ENCODE results near the gene C4BPA. TPM values are rescaled to one million over a fixed set of nuclear protein-coding genes. Genes with fewer than 3 reads are reported as not detected.
A peak's percentile ranks its signal among the peaks of the same experiment; 100 is the strongest.

The C4BPA gene
- total RNA-seq, 1 donor from 2014 or later, result not detected

DNA sequence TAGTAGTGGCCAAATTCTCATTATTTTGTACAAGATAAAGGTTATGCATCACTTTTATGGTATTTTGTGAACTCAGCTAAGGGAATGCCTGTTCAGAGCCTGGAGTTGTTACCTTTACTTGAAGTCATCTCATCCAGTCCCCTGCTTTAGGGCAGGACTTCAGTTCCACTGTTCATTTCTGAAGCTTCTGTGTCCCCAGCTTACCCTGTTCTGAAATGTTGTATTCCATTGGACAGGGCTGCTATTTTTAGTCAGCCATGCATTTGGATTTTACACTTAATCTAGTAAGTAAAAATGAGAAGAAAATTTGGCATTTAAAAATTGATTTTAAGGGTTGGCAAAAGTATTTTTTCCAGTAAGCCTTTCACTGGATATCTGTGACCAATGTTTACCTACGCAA is 27.0 kb upstream of the C4BPA start:
- no peak for DNase-seq (ENCODE audit: low read depth in 2 of 2)

DNA sequence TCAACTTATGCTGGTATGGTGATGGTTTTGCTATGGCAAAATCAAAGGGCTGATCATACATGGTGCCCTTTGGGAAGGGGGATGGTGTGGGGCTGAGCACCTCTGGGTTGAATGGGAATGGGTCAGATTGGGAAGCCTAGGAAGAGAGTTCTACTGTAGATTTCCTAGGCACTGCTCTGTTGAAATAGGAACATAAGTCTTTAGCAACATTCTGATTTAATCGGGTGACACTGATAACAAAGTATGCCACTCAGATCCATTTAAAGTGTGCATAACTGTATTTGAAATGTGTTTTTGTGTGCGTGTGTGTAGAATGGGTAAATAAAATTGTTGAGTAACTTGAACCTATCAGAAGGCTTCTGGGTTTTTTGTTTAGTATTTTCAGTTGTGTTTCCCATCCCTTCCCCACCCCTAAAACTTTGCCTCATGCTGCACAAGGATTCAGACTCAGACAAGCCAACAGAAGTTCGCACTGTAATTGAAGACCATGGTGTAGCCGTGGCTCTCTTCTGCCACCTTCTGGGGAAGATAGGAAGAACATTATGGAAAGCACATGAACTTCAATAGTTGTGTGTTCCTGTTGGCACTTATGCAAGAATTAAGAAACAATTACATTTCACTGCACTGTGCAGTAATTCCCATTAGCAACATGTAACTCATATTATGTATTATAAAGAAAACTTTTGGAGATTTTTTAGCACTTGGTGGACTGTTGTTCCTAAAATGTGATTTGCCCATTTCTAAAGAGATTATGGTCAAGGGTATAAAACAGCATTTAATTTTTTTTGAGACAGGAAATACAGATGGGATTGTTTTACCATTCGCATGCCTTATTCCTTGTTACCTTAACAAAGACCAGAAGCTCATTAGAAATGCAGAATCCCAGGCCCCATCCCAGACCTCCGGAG is 26.3 kb upstream of the C4BPA start:
- peak; percentile 74 to 78 for DNase-seq (ENCODE audit: low read depth in 2 of 2)

DNA sequence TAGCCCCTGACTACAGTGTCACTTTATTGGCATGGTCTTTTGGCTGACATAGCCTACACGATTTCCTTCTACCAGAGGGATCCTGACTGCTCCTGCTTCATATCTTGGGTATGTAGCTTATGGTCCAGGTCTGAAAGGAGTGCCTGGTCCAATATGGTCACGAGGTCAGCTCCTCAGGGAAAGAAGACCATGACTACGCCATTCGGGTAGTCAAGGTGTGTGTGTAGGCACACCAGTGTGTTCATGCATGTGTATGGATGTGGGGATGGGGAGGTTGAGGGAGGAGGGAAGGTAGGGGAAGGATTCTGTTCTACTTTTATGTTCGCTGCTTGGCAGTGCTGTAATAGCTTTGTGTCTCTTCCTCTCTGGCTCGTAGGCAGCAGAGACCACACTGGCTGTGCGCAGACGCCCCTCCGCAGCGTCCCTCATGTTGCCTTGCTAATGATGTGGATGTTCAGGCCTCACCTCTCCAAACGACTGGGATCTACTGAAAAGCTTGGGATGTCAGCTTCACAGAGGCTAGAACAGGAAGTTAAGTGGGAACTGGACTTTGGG is 25.4 kb upstream of the C4BPA start:
- DNase-seq (ENCODE audit: low read depth in 2 of 2), result no peak

DNA sequence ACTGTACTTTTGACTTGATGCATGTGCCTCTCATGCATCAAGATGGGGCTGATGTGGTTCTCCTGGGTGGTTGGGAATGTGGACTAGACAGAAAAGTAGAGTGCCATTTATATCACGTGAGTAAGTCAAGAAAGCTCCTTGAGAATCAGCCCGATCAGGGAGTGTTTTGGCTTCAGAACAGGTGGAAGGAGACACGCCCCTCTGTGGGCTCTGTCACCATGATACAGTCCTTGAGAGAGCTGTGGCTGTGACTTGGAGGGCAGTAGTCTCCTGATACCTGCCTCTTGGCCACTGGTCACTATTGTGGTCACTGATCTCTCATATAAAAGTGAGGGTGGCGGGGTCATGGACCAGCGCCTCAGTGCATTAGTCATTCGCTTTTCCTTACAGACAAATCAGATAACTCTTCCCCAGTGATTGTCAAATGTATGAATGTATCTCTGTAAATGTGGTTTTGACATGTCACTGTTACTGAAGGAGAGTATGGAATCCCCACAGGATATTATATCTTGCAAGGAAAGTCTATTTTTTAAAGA is 24.3 kb upstream of the C4BPA start:
- DNase-seq (ENCODE audit: low read depth in 2 of 2), result no peak

DNA sequence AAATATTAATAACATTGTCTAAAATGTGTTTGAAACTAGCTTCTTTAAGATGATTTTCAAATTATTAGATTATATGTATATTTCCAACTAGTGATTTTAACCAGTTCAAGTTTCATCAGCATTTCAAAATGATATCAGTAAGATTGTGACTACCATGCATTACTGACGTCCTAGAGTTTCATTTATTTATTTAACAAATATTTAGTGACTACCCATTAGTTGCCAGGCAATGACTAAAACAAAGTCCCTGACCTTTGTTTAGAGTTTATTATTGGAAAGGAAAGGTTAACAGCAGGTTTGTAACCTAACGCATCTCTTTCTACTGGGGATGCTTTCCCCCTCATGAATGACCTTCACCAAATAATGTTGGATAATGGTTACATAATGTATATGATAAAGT is 22.9 kb upstream of the C4BPA start:
- DNase-seq (ENCODE audit: low read depth in 2 of 2), result no peak

DNA sequence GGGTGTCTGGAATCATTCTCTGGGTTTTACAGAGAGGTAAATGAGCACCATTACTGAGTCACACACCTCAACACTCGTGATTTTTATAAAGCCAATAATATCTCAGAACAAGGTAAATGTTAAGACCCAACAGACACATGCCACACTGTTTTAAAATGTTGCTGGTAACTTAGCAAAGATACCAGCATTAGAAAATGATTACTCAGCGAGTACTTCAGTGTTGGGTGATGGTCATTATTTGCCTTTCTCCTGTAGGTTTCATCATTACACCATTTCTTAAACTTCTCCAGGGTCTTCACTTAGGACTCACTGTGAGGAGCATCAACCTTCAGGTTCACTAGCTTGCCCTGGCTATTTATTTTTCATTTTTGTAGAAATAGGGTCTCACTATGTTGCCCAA is 22.2 kb upstream of the C4BPA start:
- DNase-seq (ENCODE audit: low read depth in 2 of 2), result no peak

DNA sequence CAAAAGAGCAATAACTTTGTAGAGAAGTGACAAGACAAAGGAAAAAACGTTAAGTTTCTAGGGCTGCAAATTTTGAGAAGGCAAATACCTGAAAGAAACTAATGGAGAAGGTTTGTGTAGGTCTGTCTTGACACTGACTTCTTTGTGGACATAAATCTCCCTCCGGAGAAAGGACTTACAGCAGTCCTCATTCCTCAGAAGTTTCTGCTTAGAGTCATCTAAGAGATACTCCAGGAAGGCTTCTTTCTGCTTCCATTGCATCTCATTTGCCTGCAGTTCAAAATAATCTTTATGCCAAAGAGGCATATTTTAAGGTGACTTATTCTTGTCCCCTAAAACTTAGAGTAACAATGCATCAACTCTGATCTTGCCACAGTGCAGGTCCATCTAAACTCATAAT is 19.8 kb upstream of the C4BPA start:
- DNase-seq (ENCODE audit: low read depth in 2 of 2), result no peak

DNA sequence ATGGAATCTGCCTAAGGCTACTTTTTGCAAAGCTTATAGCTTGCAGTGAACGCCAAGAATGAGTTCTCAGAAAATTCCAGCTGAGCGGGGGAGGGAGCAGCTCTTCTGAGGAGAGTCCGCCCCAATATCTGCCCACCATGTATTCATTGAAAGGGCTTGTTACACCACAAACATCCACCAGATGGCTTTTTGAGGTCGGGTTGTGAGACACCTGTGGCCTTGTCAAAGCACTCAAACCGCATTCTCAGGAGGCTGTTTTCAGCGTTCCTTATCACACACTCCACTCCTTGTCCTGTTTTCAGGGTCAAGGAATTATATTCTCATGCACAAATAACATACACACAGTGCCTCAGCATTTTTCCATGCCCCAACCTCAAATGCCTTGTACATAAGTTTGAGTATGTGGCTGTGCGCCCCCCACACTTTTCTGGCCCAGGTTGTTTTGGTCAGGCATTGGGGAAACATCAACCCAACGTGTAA is 19.3 kb upstream of the C4BPA start:
- DNase-seq (ENCODE audit: low read depth in 2 of 2), result peak; percentile 67 to 74

DNA sequence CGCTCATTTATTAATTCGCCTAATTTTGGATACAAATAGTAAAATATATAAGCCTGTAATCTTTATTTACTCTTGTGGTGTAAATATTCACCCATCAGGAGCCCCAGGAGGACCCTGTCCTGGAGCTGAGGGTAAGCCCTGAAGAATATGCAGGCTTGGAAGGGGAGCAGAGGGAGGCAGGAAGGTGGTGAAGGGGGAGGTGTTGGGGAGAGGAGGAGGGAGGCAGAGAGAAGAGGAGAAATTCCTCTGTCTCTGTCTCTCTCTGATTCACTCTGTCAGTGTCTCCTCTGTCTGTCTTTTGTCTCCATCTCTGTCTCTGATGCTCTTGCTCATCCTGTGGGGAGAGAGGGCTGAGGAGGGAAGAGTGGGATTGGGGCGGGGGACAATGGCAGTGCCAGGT is 18.1 kb upstream of the C4BPA start:
- DNase-seq (ENCODE audit: low read depth in 2 of 2), result no peak

DNA sequence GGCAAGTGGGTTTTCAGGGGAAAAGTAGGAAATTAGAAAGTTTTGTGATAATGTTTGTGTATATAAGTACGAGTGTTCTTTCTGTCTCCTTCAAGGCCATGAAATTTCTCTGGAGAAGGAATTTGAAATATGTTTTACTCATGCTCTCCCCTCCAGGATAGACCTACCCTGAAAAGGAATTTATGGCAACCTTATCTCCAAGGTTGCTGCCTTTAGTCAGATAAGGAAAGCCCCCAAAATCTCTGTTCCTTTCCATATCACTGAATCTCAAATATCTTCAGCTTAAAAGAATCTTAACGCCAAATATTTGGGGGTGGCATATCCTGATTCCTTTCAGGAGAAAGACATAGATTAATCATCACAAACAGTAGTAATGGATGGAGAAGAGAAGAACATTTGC is 15.9 kb upstream of the C4BPA start:
- no peak for DNase-seq (ENCODE audit: low read depth in 2 of 2)

DNA sequence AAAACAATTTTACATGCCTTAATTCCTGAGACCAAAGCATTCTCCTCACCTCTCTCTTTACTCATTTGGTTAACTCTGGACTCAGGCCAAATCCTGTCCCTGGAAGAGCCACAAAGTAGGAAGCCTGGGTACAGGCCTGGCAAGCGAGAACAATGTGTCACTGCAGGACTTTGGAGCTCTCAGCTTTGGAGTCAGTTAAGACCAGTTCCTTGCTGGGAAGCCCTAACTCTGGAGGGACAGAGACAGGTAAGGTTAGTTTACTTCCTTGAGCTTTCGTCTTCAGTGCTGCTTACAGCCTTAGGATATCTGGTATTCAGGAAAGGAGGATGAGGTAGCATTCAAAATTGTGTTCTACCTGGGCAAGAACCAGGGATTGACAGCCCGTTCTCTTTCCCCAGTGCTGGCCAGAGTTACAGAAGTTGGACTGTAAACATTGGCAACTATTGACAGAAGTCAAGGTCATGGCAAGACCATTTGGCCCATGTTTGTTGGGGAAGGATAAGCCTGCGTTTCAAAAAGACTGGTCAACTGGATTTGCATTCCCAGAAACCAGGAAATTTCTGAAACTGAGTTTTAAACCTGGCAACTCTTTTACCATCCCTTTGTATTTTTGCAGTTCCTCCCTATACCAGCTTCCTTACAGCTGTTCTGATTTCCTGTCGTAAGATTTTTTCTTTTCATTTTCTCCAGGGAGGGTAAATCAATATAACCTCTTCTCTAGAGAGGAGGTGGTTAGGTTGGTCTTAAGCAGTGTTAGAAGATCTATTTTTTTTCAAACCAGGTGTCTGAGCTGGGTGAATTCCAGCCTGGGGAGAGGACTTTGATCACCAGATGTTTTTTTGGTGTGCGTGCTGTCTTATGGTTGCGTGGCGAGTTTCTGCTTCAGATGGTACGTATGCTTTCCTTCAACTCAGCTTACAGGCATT is 15.1 kb upstream of the C4BPA start, which contains the start of gene C4BPB:
Gene C4BPB (plus strand): TSS at position 160 of the 926 bp plus-strand sequence. CDS start 672 bp downstream, at position 832.
- DNase-seq (ENCODE audit: low read depth in 2 of 2), result peak; percentile 6 to 18

DNA sequence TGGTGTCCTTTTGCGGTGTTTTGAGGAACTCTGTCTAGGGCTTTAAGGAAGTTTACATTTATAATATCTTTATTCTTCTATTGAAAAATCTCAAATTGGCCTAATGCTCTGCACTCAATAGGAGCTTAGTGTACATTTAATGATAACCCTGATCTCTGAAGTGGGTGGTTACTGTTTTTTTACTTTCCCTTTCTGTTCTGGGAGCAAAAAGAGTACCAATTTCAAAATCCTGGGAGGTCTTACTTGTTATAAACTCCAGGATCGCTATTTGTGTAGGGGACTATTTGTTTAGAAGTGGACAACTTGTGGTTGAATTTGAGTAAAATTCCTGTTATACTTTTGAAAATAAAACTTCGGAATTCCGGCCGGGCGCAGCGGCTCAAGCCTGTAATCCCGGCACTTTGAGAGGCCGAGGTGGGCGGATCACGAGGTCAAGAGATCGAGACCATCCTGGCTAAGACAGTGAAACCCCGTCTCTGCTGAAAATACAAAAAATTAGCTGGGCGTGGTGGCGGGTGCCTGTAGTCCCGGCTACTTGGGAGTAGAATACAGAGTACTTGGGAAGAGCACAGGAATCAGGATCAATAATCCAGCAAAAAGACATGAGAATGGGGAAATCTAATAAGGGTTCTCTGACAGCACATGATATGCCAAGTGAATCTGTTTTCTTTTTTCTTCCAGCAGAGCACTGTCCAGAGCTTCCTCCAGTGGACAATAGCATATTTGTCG is 14.2 kb upstream of the C4BPA start:
- DNase-seq (ENCODE audit: low read depth in 2 of 2), result no peak

DNA sequence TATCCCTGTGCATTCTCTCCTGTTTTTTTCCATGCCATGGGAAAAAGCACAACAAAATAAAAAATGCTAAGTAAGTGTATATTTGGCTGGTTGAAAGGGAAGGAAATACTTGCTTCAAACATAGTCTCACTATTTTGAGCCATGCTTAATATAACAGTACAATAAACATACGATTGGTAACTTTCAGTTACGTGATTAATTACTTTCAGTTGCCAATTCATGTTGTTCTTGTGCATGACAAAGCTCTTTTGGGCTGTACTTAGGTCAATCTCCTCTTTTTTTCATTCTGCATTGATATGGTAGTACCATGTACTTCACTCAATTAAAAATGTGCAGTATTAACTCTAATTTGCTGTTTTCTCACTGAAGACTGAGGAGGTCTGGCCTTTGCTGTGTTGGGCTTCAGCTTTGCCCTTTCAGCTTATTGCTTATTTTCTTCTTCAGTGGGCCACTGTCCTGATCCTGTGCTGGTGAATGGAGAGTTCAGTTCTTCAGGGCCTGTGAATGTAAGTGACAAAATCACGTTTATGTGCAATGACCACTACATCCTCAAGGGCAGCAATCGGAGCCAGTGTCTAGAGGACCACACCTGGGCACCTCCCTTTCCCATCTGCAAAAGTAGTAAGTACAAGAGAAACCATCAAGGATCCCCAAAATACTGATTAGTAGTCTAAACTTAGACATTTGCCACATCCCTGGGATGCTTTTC is 12.7 kb upstream of the C4BPA start:
- peak in 1 of 2 donors; percentile 8 for DNase-seq (ENCODE audit: low read depth in 2 of 2)

DNA sequence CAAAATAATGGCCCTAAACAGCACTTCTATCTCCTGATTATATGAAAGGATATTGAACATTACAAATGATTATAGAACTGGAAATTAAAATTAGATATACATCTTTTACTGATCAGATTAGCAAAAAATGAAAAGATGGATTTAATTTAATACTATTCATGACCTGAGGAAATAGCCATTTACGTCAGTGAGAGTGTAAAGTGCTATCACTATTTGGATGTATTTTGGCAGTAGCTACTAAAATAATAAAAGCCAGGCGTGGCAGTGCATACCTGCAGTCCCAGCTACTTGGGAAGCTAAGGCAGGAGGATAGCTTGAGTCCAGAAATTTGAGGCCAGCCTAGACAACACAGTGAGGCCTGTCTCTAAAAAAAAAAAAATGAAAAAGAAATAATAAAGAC is 10.1 kb upstream of the C4BPA start:
- DNase-seq (ENCODE audit: low read depth in 2 of 2), result no peak

DNA sequence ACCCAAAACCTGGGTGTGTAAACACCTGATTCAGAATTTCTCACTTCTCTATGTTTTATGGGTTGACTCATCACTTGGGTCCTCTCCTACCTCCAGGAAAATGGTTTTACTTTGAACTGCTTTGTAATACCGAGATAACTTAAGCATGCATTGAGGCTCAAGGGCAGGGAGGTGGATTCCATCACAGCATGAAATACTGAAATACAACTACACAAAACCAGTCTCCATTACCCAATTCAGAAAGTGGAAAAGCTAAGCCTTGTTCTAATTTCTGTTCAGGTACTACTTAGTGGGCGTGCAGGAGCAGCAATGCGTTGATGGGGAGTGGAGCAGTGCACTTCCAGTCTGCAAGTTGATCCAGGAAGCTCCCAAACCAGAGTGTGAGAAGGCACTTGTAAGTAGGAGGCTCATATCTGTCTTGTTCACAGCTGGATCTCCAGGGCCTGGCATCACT is 6.1 kb upstream of the C4BPA start:
- DNase-seq (ENCODE audit: low read depth in 2 of 2), result no peak

DNA sequence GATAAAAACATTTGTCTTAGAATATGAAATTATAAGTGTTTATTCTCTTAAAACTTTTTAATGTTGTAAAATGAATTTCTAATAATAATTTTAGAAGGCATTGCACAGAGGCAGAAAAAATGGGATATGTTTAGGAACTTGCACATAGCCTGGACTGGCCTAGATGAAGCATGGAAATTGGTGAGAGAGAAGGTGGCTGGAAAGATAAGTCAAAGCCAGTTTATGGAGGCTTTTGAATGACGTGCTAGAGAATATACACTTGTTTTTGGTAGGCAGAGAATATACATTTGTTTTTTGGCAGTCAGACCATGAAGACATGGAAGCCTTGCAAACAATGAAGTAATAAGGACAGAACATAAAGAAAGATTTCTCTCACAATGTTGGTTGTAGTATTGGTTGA is 2.3 kb upstream of the C4BPA start:
- no peak for DNase-seq (ENCODE audit: low read depth in 2 of 2)

DNA sequence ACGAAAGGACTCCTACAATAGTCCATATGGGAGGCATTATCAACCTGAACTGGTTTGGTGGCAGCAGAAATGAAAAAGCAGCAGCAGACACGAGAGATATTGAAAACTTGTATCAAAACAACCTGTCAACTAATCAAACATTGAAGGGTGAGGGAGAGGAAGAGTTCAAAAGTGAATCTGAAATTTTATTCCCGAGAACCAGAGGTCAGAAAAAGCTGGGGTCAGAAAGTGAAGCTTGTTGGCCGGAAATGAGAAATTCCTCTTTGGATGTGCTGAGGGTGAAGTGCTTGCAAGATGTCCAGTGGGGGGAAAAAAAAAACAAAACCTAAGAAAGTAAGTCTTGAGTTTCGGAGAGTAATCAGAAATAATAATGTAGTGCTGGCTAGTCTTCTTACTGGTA is 1.9 kb upstream of the C4BPA start:
- peak in 1 of 2 donors; percentile 13 for DNase-seq (ENCODE audit: low read depth in 2 of 2)

DNA sequence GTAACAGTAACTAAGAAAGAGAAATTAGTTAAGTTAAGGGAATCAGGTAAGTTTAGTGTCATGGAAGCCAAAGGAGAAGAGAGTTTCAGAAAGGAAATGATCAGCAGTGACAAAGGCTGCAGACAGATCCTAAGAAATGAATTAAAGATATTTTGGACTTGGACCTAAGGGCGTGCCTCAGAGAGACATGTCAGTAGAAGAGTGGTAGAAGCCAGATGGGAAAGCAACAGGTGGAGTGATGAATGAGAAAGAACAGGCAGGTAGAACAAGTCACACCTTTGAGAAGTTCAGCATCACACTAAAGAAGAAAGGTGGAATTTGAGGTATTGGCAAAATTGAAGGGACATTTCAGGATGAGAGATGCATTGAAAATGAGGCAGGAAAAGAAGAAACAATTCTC is 1.4 kb upstream of the C4BPA start:
- DNase-seq (ENCODE audit: low read depth in 2 of 2), result no peak

DNA sequence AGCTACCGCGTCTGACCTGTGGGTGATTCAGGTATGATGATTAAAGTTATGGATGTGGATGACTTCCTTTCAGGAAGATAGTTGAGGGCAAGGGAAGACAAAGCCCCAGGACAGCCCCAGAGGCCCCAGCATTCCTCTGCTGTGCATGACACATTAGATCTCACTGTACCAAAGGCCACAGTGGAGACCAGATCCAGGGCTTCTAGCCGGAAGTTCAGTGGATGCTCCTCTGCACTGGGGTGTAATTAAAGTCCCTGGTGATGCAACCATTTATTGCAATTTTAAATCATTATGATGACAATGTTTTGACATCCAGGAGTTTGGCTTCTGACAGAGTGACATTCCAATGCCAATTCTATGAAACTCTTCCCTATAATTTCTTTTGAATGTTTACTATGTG is 5.0 kb downstream of the C4BPA start:
- no peak for DNase-seq (ENCODE audit: low read depth in 2 of 2)

DNA sequence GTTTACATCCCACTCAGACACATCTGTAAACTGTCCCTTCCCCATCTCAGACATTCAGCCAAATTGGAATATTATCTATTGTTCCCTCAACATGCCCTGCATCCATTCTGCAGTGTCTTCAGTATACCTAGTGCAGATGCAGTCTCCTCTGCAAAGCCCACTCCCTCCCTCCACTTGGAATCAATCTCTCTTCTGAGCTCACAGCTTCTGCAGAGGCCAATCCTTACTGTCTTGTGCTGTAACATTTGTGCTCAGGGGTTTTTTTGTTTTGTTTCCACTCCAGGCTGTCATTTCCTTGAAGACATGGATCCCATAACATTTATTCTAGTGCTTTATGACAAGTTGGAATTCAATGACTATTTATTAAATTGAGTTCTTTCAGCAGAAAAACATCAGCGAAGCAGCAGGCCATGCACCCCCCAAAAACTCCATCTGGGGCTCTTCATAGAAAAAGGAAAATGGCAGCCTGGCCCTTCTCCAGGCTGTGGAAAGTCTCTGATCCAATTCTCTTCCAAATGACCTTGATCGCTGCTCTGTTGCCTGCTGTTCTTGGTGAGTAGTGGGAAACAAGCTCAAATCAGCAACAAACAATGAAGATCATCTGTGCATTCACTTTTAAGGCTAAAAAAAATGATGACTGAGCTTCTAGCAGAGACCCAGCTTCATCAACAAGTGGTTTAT is 8.7 kb downstream of the C4BPA start:
- DNase-seq (ENCODE audit: low read depth in 2 of 2), result no peak

Measured in lung microvascular endothelial cell (primary cell).